ENCODE data around the gene IQCF6.
"Not testable (repeated sequence)": the region's sequence is repeated elsewhere in the genome, so short reads cannot be mapped to it uniquely, and the experiment has no call there.

IQCF6 gene

DNA sequence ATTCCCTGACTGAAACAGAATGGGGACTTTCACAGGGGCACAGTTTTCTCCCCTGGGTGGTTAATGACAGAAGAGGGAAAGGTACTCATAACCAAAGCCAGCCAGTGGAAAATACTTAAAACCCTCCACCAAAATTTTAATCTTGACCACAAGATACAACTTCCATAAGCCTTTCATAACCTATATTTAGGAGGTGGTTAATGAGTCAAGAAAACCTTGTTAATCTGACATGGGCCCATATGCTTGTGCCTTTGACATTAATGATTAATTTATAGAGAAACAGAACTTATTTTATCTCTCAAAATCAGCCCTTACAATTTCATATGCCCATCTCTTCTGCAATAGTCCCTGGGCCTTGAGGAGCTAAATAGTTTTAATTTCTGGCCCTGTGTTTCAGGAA lies 31.2 kb downstream of the IQCF6 start:
- DNase-seq: no peak
- peaks cover 3% of the 10 kb centered on the region for H3K9me3 Mint-ChIP-seq
- CTCF ChIA-PET: no interaction called here
- H3K4me3 Mint-ChIP-seq: no peak overlapping the region
- peaks cover 7% of the 10 kb centered on the region for H3K27me3 Mint-ChIP-seq
- no peaks in the 10 kb centered on the region for H3K36me3 Mint-ChIP-seq
- no peak overlapping the region for H3K27ac Mint-ChIP-seq
- peaks cover 11% of the 10 kb centered on the region for H3K4me1 Mint-ChIP-seq

DNA sequence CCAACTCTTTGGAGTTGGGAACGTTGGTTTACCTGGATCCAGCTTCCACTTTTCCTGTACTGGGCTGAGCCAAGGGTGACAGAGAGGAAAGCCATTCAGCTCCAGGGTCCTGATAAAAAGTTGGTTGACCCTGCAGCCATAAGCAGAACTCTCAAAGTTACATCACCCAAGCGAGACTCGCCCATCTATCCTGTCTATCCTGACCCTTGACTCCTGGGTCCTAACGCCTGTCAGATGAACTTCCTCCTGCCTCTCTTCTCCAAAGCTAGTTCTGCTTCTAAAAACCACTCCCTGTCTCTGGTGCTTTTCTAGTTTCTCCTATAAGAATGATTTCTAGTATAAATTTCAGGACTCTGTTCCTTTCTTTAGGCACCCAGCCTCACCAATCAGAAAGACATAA lies 36.1 kb downstream of the IQCF6 start:
- not testable (repeated sequence) for H3K27ac Mint-ChIP-seq

DNA sequence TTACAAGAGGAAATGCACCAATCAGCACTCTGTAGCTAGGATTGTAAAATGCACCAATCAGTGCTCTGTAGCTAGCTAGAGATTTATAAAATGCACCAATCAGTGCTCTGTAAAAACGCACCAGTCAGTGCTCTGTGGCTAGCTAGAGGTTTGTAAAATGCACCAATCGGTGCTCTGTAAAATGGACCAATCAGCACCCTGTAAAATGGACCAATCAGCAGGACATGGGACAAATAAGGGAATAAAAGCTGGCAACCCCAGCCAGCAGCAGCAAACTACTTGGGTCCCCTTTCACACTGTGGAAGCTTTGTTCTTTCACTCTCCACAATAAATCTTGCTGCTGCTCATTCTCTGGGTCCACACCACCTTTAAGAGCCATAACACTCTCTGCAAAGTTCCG lies 36.7 kb downstream of the IQCF6 start:
- H3K27me3 Mint-ChIP-seq: peaks cover 22% of the 10 kb centered on the region
- CTCF ChIA-PET: interaction anchor here (1.5 to 2.4 kb wide), 2 partner anchors 15 to 24 kb away, joined by 5 to 11 read pairs; no protein-coding TSS in a partner anchor
- DNase-seq, H3K27ac Mint-ChIP-seq, H3K9me3 Mint-ChIP-seq, H3K4me1 Mint-ChIP-seq, H3K4me3 Mint-ChIP-seq, H3K36me3 Mint-ChIP-seq: not testable (repeated sequence)

More for the DNA sequence above, 36.1 kb downstream of the IQCF6 start:
- not testable (repeated sequence) for H3K4me3 Mint-ChIP-seq, H3K4me1 Mint-ChIP-seq, H3K36me3 Mint-ChIP-seq, H3K9me3 Mint-ChIP-seq, DNase-seq
- CTCF ChIA-PET: interaction anchor here (1.5 to 2.4 kb wide), 2 partner anchors 16 to 24 kb away, joined by 5 to 11 read pairs; no protein-coding TSS in a partner anchor
- H3K27me3 Mint-ChIP-seq: peaks cover 22% of the 10 kb centered on the region

DNA sequence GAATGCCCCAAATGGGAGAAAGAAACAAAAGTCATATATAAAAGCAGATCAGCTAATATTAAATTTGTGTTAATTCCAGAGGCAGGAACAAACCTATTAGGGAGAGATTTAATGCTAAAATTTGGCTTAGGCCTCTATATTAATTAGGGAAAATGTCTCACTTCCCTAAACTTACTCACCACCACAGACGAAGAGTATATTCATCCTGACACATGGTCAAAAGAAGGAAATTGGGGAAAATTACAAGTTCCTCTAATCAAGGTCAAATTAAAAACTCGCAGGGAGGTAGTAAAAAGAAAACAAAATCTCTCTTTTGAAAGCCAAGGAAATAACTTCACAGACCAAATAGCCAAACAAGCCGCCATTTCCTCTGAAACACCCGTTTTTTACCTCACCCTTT lies 39.9 kb downstream of the IQCF6 start:
- no peaks in the 10 kb centered on the region for H3K36me3 Mint-ChIP-seq
- H3K4me1 Mint-ChIP-seq: peaks cover 15% of the 10 kb centered on the region
- no peak overlapping the region for H3K27ac Mint-ChIP-seq
- CTCF ChIA-PET: interaction anchor here (1.7 kb wide), 1 partner anchor 20 kb away, joined by 4 read pairs; no protein-coding TSS in a partner anchor
- DNase-seq: no peak
- no peak overlapping the region for H3K4me3 Mint-ChIP-seq
- H3K27me3 Mint-ChIP-seq: peaks cover 20% of the 10 kb centered on the region
- no peaks in the 10 kb centered on the region for H3K9me3 Mint-ChIP-seq

DNA sequence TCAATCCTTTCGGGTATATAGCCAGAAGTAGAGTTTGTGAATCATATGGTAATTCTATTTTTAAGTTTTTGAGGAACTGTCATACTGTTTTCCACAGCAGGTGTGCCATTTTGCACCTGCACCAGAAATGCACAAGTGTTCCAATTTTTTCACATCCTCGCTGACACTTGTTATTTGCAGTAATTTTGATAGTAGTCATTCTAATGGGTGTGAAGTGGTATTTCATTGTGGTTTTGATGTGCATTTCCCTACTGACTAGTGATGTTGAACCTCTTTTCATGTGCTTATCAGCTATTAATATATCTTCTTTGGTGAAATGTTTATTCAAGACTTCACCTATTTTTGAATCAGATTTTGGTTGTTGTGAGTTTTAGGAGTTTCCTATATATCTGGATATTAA lies 43.1 kb downstream of the IQCF6 start:
- Mint-ChIP-seq H3K4me3 (no peak overlapping the region), H3K27me3 (peaks cover 20% of the 10 kb centered on the region), H3K36me3 (no peaks in the 10 kb centered on the region), H3K4me1 (peaks cover 15% of the 10 kb centered on the region), H3K27ac (no peak overlapping the region), H3K9me3 (no peaks in the 10 kb centered on the region)
- DNase-seq: no peak
- CTCF ChIA-PET: interaction anchor here (0.8 to 2.0 kb wide), 5 partner anchors 9 to 66 kb away, joined by 3 to 13 read pairs (median 3); no protein-coding TSS in a partner anchor

DNA sequence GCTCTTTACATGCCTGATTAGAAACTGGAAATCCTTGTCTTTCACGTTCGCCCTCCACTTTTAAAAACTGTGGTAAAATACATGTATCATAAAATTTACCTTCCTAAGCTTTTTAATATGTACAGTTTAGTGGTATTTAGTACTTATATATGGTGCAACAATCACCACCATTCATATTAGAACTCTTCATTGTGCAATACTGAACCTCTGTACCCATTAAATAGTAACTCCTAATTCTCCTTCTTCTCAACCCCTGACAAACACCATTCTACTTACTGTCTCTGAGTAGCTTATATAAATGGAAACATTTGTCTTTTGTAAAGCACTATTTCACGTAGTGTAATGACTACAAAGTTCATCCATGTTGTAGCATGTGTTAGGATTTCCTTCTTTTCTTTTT lies 44.0 kb downstream of the IQCF6 start:
- CTCF ChIA-PET: interaction anchor here (0.8 to 2.0 kb wide), 7 partner anchors 8 to 206 kb away, joined by 3 to 13 read pairs (median 3); partner anchors contain the start of gene RRP9
- Mint-ChIP-seq H3K27ac (no peak overlapping the region), H3K9me3 (no peaks in the 10 kb centered on the region)

DNA sequence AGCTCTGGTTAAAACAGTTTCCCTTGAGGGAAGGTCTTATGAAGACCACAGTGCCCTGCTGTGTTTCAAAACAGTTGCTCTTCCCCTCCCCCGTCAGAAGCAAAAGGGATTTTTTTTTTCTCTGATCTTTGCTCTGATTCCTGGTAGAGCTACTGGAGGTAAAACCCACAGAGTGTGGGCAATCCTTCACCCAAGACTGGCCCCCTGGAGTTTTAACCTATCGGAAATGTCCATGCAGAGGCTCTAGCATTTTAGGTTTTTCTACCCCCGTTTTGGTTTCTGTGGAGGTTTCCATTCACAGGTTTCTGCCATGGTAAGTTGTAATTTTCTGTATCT lies 44.5 kb downstream of the IQCF6 start:
- H3K4me3 Mint-ChIP-seq: peak overlapping the region; percentile 37
- peaks cover 22% of the 10 kb centered on the region for H3K27me3 Mint-ChIP-seq
- CTCF ChIA-PET: interaction anchor here (0.9 to 2.0 kb wide), 4 partner anchors 15 to 207 kb away, joined by 3 to 13 read pairs (median 6); partner anchors contain the start of gene RRP9
- peaks cover 15% of the 10 kb centered on the region for H3K4me1 Mint-ChIP-seq
- no peaks in the 10 kb centered on the region for H3K36me3 Mint-ChIP-seq
- H3K27ac Mint-ChIP-seq: peak overlapping the region; percentile 60
- no peaks in the 10 kb centered on the region for H3K9me3 Mint-ChIP-seq
- peak; percentile 37 for DNase-seq

More for the DNA sequence above, 44.0 kb downstream of the IQCF6 start:
- peaks cover 15% of the 10 kb centered on the region for H3K4me1 Mint-ChIP-seq
- H3K27me3 Mint-ChIP-seq: peaks cover 20% of the 10 kb centered on the region
- no peak overlapping the region for H3K4me3 Mint-ChIP-seq
- no peaks in the 10 kb centered on the region for H3K36me3 Mint-ChIP-seq
- DNase-seq: no peak

DNA sequence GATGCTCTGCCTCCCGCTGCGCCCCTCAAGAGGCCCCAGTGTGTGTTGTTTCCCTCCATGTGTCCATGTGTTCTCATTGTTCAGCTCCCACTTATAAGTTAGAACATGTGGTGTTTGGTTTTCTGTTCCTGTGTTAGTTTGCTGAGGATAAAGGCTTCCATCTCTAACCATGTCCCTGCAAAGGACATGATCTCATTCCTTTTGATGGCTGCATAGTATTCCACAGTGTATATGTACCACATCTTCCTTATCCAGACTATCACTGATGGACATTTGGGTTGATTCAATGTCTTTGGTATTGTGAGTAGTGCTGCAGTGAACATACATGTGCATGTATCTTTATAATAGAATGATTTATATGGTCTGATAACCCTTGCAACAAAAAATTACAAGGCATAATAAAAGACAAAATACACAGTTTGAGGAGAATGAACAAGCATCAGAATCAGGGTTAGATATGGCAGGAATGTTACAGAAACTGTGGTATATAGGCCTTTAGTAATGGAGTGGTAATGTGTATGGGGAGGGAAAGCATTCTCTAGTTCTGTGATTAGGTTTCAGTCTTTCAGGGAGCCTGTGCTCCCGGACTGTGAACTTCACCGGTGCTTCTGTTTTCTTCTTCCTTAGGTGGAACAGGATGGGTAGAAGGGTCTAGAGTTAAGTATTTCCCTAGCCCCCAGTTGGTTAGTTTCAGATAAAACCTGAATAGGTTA lies 45.0 kb downstream of the IQCF6 start:
- peak overlapping the region; percentile 60 for H3K27ac Mint-ChIP-seq
- H3K4me1 Mint-ChIP-seq: peaks cover 18% of the 10 kb centered on the region
- H3K4me3 Mint-ChIP-seq: no peak overlapping the region
- peaks cover 19% of the 10 kb centered on the region for H3K27me3 Mint-ChIP-seq
- DNase-seq: no peak
- no peaks in the 10 kb centered on the region for H3K9me3 Mint-ChIP-seq
- CTCF ChIA-PET: interaction anchor here (0.9 to 2.0 kb wide), 4 partner anchors 15 to 207 kb away, joined by 3 to 13 read pairs (median 6); partner anchors contain the start of gene RRP9
- no peaks in the 10 kb centered on the region for H3K36me3 Mint-ChIP-seq

DNA sequence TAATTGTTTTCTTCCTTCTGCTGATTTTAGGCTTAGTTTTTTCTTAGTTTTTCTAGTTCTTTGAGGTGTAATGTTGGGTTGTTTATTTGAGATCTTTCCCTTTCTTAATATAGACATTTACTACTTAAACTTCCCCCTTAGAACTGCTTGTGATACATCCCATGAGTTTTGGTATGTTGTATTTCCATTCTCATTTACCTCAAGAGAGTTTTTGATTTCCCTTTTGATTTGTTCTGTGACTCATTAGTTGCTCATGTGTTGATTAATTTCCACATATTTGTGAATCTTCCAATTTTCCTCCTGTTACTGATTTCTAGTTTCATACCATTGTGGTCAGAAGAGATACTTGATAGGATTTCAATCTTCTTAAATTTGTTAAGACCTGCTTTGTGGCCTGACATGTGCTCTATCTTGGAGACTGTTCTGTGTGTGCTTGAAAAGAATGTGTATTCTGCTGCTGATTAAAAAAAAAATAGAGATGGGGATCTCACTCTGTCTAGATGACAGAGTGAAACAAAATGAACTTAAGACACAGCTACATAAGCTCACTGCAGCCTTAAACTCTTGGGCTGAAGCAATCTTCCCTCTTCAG lies 49.9 kb downstream of the IQCF6 start:
- H3K9me3 Mint-ChIP-seq: no peaks in the 10 kb centered on the region
- no peak overlapping the region for H3K4me3 Mint-ChIP-seq
- CTCF ChIA-PET: interaction anchor here (0.7 to 2.0 kb wide), 6 partner anchors 10 to 71 kb away, joined by 3 to 8 read pairs (median 4); no protein-coding TSS in a partner anchor
- no peak for DNase-seq
- H3K36me3 Mint-ChIP-seq: no peaks in the 10 kb centered on the region
- H3K27me3 Mint-ChIP-seq: peaks cover 10% of the 10 kb centered on the region
- peaks cover 9% of the 10 kb centered on the region for H3K4me1 Mint-ChIP-seq
- no peak overlapping the region for H3K27ac Mint-ChIP-seq

All from activated naive CD4-positive, alpha-beta T cell treated with anti-CD3 and anti-CD28 coated beads, Interleukin-2, amount 10 ng/mL, durations not matched to agents 7 days and 5 days (primary cell).